Stomach smooth muscle (tissue), 2 donors: ENCODE data around the gene MTARC1.

Experiments
- H3K27ac ChIP-seq: one replicate; pipeline ENCODE4 v1.7.0; 2013; ENCODE audit warnings: mild to moderate bottlenecking, low read length, inconsistent platforms
- H3K27me3 ChIP-seq, 2 donors: one replicate each; pipeline ENCODE4 v1.7.0; 2013; ENCODE audit warnings: low read length in 2 of 2; ENCODE audit not compliant: insufficient read depth in 2 of 2, control insufficient read depth in 1 of 2
- H3K36me3 ChIP-seq, 2 donors: one replicate each; pipeline ENCODE4 v1.7.0; 2013; ENCODE audit warnings: low read length in 2 of 2; ENCODE audit not compliant: control insufficient read depth in 2 of 2, insufficient read depth in 2 of 2
- H3K4me1 ChIP-seq: one replicate; pipeline ENCODE4 v1.7.0; 2013; ENCODE audit warnings: low read length; ENCODE audit not compliant: control insufficient read depth, insufficient read depth
- H3K4me3 ChIP-seq, 2 donors: one replicate each; pipeline ENCODE4 v1.7.0; 2013; ENCODE audit warnings: low read length in 2 of 2
- H3K9ac ChIP-seq, 2 donors: one replicate each; pipeline ENCODE4 v1.7.0; 2013; ENCODE audit warnings: low read length in 2 of 2, mild to moderate bottlenecking in 1 of 2
- H3K9me3 ChIP-seq, 2 donors: one replicate each; pipeline ENCODE4 v1.7.0; 2013; ENCODE audit warnings: low read length in 2 of 2; ENCODE audit not compliant: control insufficient read depth in 2 of 2
- donor health status: healthy.
- donor health status: Pancreatic carcinoma.

Gene MTARC1

DNA sequence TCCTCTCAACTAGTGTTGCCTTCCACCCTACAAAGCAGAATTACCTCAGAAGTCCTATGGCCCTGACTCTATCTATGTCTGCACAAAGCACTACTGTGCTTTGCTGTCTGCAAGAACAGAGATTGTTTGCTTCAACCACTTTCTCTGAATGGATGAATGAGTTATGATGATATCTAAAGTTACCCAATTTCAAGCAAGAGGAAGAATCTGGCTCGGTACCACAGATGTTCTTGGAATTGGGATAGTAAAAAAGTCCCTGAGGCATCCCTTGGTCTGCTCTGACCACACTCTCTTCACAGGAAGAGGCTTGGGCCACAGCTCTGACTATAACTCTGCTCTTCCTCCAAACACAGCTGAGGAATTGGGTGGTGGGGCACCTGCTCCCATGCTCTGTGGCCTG, 31.2 kb downstream of the MTARC1 start:
- Histone ChIP-seq H3K27me3 (peaks cover 8 to 9% of the 10 kb centered on the region in 2 donors), H3K27ac (peak overlapping the region; percentile 53), H3K36me3 (no peaks in the 10 kb centered on the region), H3K9ac (no peak overlapping the region), H3K4me3 (no peak overlapping the region), H3K9me3 (no peaks in the 10 kb centered on the region), H3K4me1 (peaks cover 9% of the 10 kb centered on the region)

- no peaks in the 10 kb centered on the region for H3K36me3 ChIP-seq
- peak overlapping the region; percentile 53 for H3K27ac ChIP-seq
- no peaks in the 10 kb centered on the region for H3K9me3 ChIP-seq
- peaks cover 7 to 9% of the 10 kb centered on the region in 2 donors for H3K27me3 ChIP-seq
- H3K4me1 ChIP-seq = peaks cover 9% of the 10 kb centered on the region
- H3K4me3 ChIP-seq = no peak overlapping the region
- no peak overlapping the region for H3K9ac ChIP-seq
Observed at GRCh38 chr1:220818421-220819173, 31.9 kb downstream of the MTARC1 start.

DNA sequence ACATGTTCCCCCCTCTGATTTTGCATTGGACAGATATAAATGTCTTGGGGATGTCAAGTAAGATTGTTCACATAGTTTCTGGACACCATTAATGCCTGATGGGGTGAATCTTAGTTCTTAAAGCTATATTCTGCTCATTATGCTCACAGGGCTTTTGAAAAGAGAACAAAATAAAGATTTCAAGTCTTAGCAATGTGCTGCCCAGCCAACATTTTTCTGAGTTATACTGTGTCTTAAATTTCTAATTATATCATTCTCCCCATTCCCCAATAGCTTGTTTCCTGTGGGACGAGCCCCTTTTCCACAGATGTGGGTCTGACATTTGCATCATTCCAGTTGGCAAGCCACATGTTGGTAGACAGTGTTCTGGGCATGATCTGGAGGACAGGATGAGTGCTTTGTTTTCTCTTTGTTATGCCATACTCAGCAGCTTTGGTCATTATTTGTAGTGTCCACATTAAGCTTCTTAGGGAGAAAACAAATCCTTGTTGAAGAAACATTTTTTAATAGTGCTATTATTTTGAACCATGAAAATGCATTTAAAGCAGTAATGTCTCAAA, 32.8 kb downstream of the MTARC1 start:
- Histone ChIP-seq H3K9me3 (no peaks in the 10 kb centered on the region), H3K27ac (no peak overlapping the region), H3K4me3 (no peak overlapping the region), H3K36me3 (no peaks in the 10 kb centered on the region), H3K9ac (no peak overlapping the region), H3K27me3 (peaks cover 7 to 12% of the 10 kb centered on the region in 2 donors), H3K4me1 (peaks cover 9% of the 10 kb centered on the region)

DNA sequence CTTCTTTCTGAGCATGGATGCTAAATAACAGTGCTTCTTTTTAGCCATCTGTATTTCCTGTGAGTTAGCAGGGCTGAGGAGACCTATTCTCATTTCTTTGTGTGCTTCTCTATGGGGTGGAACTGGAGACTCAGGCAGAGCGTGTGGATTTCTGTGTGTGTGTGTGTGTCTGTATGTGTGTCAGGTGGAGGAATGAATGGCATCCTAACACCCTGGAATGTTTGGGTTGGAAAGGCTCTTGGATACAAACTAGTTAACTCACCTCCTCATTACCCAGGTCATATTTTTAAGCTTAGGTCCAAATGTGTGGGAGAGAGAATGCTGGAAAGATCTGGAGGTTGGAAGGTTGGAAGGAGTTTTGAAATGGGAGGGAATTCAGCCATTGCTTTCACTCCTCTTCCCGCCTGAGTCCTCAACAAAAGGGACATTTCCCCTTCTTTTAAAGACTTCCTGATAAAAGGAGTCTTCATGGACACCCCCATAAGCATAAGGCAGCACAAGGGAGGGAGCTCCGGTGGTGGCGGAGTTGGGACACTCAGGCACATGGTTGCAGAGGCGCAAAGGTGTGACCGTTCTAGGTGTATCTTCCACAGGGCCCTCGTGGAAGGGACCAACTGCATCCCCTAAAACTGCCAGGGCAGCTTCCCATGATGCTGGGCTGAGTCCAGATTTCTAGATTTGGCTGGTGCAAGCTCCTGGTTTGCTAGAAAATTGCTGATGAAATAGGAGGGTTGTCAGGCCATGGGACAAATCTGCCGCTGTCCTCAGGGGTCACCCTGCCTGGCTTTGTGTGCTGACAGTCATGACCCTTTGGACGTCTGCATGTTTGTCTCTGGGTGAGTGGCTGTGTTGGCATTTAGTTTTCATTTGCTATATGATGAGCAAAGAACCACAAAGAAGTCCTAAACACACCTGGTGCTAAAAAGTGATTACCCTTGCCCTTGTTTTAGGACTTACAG, 37.6 kb downstream of the MTARC1 start:
- H3K4me1 ChIP-seq = peaks cover 5% of the 10 kb centered on the region
- no peak overlapping the region for H3K27ac ChIP-seq
- H3K27me3 ChIP-seq = peaks cover 10 to 21% of the 10 kb centered on the region in 2 donors
- no peak overlapping the region for H3K9ac ChIP-seq
- no peak overlapping the region for H3K4me3 ChIP-seq
- H3K9me3 ChIP-seq = no peaks in the 10 kb centered on the region
- no peaks in the 10 kb centered on the region for H3K36me3 ChIP-seq

- no peak overlapping the region for H3K9ac ChIP-seq
- no peak overlapping the region for H3K4me3 ChIP-seq
- H3K27me3 ChIP-seq = peaks cover 10 to 25% of the 10 kb centered on the region in 2 donors
- peaks cover 0 to 4% of the 10 kb centered on the region in 2 donors for H3K9me3 ChIP-seq
- H3K36me3 ChIP-seq = no peaks in the 10 kb centered on the region
- no peak overlapping the region for H3K27ac ChIP-seq
- no peaks in the 10 kb centered on the region for H3K4me1 ChIP-seq
Observed at GRCh38 chr1:220825819-220826551, 39.3 kb downstream of the MTARC1 start.

DNA sequence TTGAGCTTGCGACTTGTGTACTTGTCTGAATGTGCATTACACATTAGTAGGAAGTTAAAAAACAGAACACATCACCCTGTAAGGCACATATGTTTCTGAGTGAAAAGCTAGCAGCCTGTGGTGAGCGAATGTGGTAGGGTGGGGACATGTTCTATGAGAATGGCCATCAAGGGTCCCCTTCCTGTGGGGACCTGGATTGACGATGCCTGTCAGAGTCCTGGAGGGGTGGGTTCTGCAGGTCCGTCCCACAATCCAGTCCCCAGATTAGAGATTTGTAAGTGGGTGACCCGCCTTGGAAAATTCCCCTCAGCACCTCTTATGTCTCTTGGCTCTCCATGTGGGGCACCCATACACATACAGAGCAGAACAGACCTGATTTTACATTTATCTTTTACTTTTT, 40.0 kb downstream of the MTARC1 start:
- peaks cover 0 to 10% of the 10 kb centered on the region in 2 donors for H3K9me3 ChIP-seq
- no peak overlapping the region for H3K27ac ChIP-seq
- no peaks in the 10 kb centered on the region for H3K36me3 ChIP-seq
- H3K9ac ChIP-seq = no peak overlapping the region
- H3K27me3 ChIP-seq = peaks cover 10 to 26% of the 10 kb centered on the region in 2 donors
- no peak overlapping the region for H3K4me3 ChIP-seq
- no peaks in the 10 kb centered on the region for H3K4me1 ChIP-seq

- Histone ChIP-seq H3K27me3 (peaks cover 6 to 21% of the 10 kb centered on the region in 2 donors), H3K9ac (no peak overlapping the region), H3K27ac (no peak overlapping the region), H3K36me3 (no peaks in the 10 kb centered on the region), H3K9me3 (peaks cover 0 to 10% of the 10 kb centered on the region in 2 donors), H3K4me1 (no peaks in the 10 kb centered on the region), H3K4me3 (no peak overlapping the region)
Observed at GRCh38 chr1:220827445-220828178, 40.9 kb downstream of the MTARC1 start.

GRCh38 chr1:220828179-220828490, 41.4 kb downstream of the MTARC1 start:
- H3K9me3 ChIP-seq = peaks cover 0 to 10% of the 10 kb centered on the region in 2 donors

GRCh38 chr1:220828950-220829586, 42.4 kb downstream of the MTARC1 start:
- Histone ChIP-seq H3K9me3 (peaks cover 0 to 10% of the 10 kb centered on the region in 2 donors), H3K27ac (no peak overlapping the region), H3K4me1 (no peaks in the 10 kb centered on the region)

More at GRCh38 chr1:220828179-220828490, 41.4 kb downstream of the MTARC1 start:
- Histone ChIP-seq H3K36me3 (no peaks in the 10 kb centered on the region), H3K4me1 (no peaks in the 10 kb centered on the region), H3K27me3 (peaks cover 2 to 17% of the 10 kb centered on the region in 2 donors), H3K4me3 (no peak overlapping the region), H3K9ac (no peak overlapping the region), H3K27ac (no peak overlapping the region)

More at GRCh38 chr1:220828950-220829586, 42.4 kb downstream of the MTARC1 start:
- Histone ChIP-seq H3K9ac (no peak overlapping the region), H3K27me3 (peaks cover 2 to 17% of the 10 kb centered on the region in 2 donors), H3K4me3 (no peak overlapping the region), H3K36me3 (no peaks in the 10 kb centered on the region)
